D721Med (cell line): ENCODE data around the gene RAD1.
A peak's percentile ranks its signal among the peaks of the same experiment; 100 is the strongest.

Experiments used
- DNase-seq: peaks from one replicate; pipeline ENCODE4 v3.0.0; 2011; ENCODE audit warnings: low spot score; ENCODE audit not compliant: insufficient read length
- FAIRE-seq: peaks from 2 replicates; lab custom pipeline; 2011; peaks lifted over from hg19 to GRCh38; lab: Jason Lieb, UNC
- TF ChIP-seq, protein P1 (sequence below): IDR thresholded peaks from 2 replicates; pipeline ENCODE4 v1.5.1; 2012; ENCODE audit warnings: mild to moderate bottlenecking, control low read depth; ENCODE audit not compliant: insufficient read depth; ENCODE audit errors: missing control alignments

The RAD1 gene, protein sequence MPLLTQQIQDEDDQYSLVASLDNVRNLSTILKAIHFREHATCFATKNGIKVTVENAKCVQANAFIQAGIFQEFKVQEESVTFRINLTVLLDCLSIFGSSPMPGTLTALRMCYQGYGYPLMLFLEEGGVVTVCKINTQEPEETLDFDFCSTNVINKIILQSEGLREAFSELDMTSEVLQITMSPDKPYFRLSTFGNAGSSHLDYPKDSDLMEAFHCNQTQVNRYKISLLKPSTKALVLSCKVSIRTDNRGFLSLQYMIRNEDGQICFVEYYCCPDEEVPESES

DNA sequence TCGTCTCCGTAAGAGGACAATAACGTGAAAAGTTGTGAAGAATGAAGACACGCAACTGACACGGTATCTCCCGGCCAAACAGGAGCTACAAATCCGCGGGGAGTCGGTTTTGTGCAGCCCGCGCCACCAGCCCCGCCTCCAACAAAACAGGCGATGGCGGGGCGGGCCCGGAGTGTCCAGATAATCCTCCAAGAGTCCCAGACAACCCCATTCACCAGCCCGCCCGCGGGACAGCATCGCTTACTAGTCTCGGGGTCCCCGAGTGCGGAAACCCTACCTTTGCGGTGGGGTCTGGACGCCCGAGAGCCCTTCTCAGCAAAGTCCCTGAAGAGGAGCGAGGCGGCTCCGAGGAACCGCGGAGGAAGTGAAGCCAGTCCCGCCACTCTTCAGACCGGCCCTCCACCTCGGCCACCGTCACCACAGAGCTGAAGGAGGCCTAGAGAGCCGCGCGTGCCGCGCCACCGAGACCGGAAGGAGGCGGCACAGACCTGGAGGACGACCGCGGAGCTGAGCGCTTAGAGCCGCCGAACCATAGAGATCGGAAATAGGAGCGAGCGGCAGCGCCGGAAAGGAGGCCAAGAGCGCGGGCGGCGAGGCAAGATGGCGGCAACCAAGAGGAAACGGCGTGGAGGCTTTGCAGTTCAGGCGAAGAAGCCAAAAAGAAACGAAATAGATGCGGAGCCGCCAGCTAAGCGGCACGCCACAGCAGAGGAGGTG lies at the start of gene RAD1, which contains the start of gene BRIX1:
Gene RAD1 (minus strand): TSS at position 366 of the 717 bp plus-strand sequence. CDS start 612 bp downstream, outside the sequence.
Gene BRIX1 (plus strand): TSS at position 573 of the 717 bp plus-strand sequence. CDS start 28 bp downstream, at position 601.
- FAIRE-seq, result no peak
- peak; percentile 72 for DNase-seq
- TF ChIP-seq, protein P1, sequence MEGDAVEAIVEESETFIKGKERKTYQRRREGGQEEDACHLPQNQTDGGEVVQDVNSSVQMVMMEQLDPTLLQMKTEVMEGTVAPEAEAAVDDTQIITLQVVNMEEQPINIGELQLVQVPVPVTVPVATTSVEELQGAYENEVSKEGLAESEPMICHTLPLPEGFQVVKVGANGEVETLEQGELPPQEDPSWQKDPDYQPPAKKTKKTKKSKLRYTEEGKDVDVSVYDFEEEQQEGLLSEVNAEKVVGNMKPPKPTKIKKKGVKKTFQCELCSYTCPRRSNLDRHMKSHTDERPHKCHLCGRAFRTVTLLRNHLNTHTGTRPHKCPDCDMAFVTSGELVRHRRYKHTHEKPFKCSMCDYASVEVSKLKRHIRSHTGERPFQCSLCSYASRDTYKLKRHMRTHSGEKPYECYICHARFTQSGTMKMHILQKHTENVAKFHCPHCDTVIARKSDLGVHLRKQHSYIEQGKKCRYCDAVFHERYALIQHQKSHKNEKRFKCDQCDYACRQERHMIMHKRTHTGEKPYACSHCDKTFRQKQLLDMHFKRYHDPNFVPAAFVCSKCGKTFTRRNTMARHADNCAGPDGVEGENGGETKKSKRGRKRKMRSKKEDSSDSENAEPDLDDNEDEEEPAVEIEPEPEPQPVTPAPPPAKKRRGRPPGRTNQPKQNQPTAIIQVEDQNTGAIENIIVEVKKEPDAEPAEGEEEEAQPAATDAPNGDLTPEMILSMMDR, result peak; percentile 14

DNA sequence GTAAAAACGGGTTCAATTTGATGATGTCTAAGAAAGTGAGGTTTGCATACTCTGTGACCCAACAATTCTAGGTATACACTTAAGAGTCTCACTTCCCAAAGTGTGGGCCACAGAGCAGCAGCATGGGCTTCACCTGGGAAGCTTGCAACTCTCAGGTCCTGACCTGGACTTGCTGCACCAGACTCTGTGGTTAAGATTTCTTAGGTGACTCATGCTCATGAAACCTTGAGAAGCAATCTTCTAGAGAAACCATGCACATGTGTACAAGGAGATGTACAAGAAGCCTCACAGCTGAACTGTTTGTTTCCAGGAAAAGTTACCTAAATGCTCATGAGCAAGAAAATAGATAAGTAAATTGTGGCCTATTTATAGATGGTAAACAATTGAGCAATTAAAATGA lies 44.0 kb upstream of the RAD1 start:
- FAIRE-seq (no peak), DNase-seq (no peak)
- TF ChIP-seq, protein P1, result no peak

DNA sequence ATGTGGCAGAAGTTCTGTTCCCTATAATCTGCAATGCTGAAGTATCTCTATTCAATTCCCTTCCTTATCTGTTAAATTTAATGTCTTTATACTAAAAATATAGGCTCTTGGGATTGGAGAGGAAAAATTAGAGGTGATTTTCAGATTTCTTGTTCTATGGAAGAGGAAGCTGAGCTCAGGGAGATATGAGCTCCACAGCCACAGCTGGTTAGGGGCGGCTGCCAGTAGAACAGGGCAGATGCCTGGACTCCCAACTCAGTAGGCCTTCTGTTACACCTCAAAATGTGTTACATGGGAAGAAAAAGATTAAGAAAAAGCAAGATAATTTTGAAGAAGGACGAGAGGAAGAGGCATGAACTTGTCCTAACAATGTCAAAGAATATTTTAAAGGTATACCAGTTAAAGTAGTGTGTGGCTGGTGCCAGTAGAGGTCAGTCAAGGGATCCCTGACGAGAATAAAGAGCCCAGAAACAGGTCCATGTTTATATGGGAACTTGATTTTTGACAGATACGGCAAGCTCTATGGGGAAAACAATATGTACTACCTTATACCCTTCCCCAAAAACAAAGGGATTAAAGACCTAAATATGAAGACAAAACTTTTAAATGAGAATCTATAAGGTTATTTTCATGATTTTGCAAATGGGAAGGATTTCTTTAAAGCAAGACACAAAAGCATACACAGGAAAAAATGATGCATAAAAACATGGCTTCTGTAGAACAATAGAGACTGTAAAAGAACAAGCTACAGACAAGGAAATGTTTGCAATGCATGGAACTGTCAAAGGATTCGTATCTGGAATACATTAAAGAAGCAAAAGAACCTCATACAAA lies 42.8 kb upstream of the RAD1 start:
- TF ChIP-seq, protein P1, result peak; percentile 47
- DNase-seq, result no peak
- FAIRE-seq, result no peak

DNA sequence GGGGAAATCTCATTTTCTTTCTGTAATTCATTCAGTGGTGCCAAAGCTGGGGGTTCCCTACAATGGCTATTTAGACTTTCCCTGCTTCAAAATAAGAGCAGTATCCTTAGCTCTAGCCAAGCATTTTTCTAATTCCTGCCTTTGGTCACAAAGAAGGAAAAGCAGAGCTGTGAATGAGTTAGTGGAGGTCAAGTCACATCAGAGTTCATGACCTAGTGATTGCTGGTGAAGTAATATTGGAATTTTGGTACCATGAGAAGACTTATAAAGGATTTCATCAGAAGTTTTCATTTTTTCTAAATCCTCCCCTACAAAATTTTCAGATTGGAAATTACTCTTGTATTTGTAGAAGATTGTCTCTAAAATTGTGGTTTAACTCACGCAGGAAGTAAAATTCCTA lies 42.0 kb upstream of the RAD1 start:
- TF ChIP-seq, protein P1, result no peak
- DNase-seq (no peak), FAIRE-seq (no peak)

DNA sequence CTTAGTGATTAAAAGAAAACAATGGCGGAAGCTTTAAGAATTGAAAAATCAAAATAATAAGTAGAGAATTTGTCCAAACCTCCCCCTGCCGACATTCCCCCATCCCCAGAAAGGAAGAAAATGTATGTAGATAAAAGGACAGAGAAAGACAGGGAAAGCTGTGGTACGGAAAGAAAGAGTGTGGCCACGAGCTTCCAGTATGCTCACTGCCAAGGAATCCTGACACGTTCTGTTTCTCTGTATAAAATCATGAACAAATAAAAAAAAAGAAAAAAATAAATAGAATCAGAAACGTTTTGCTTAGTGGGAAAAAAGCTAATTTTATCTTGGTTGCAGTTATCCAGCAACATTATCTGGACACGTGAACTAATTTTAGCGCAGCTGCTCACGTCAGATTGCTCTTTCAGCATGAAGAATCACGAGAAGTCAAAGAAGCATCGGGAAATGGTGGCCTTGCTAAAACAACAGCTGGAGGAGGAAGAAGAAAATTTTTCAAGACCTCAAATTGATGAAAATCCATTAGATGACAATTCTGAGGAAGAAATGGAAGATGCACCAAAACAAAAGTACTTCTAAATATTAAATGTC lies 29.2 kb upstream of the RAD1 start:
- TF ChIP-seq, protein P1, result no peak
- no peak for DNase-seq
- FAIRE-seq, result no peak

DNA sequence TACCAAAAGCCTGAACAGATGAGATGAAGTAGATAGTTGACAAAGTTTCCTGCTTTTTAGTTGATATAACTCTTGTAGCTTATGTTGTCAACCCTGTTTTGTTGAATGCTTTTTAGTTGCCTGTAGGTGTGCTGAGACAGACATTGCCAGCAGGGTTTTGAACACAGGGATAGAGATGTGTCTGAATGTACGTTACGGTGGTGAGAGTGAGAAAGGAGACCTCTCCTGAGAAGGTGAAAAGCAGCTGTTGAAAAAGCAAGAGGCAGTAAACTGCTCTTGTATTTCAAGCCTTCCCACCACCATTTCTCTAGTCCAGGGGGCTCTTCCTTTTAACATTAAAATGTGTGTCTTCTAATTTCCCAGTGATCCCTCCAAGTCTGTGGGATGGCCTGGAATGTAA lies 28.7 kb upstream of the RAD1 start:
- DNase-seq (no peak), FAIRE-seq (no peak)
- TF ChIP-seq, protein P1, result no peak
